K562 (cell line): ENCODE measurements around the gene EFCAB7. TPM values are rescaled to one million over a fixed set of nuclear protein-coding genes. Genes with fewer than 3 reads are reported as not detected.

ENCODE experiments used
- ASH1L ChIP-seq: fragments of 450-650 bp; IDR thresholded peaks from 2 replicates; pipeline ENCODE4 v1.6.1; 2018; ENCODE audit warnings: borderline replicate concordance, mild to moderate bottlenecking, low read depth; ENCODE audit not compliant: partially characterized antibody
- BACH1 ChIP-seq: fragments of 200-800 bp; sonication (Bioruptor generic); IDR thresholded peaks from 2 replicates; pipeline ENCODE4 v1.6.1; 2016; ENCODE audit warnings: missing genetic modification characterization, missing compliant biosample characterization
- CCAR2 ChIP-seq: fragments of 200-400 bp; formaldehyde crosslinking; IDR thresholded peaks from 2 replicates; pipeline ENCODE4 v1.6.1; 2017; ENCODE audit warnings: mild to moderate bottlenecking, low read depth, low read length
- DACH1 ChIP-seq: fragments of 450-650 bp; IDR thresholded peaks from 2 replicates; pipeline ENCODE4 v1.6.1; 2018; ENCODE audit not compliant: partially characterized antibody
- DIDO1 ChIP-seq: fragments of 450-650 bp; IDR thresholded peaks from 2 replicates; pipeline ENCODE4 v1.6.1; 2016; ENCODE audit warnings: low read depth, missing biosample characterization, missing genetic modification characterization
- HDAC1 ChIP-seq, 2 experiments: fragments of 450-650 bp; IDR thresholded peaks; 2 replicates each; pipeline ENCODE4 v1.6.1; 2016 to 2017; ENCODE audit warnings: inconsistent platforms in 1 of 2, mild to moderate bottlenecking in 1 of 2, moderate library complexity in 1 of 2
- HDAC6 ChIP-seq: IDR thresholded peaks from 2 replicates; pipeline ENCODE4 v1.6.1; 2012; ENCODE audit warnings: low read depth, mild to moderate bottlenecking, control low read depth, inconsistent platforms, low read length, moderate library complexity
- HIVEP1 ChIP-seq: fragments of 250-450 bp; sonication (Bioruptor Pico); IDR thresholded peaks from 2 replicates; pipeline ENCODE4 v1.4.0; 2020; ENCODE audit warnings: mild to moderate bottlenecking
- IRF1 ChIP-seq: sonication (generic); formaldehyde crosslinking; IDR thresholded peaks from 2 replicates; pipeline ENCODE4 v1.8.0; 2022; ENCODE audit warnings: missing genetic modification reagents, mild to moderate bottlenecking, borderline replicate concordance
- KHSRP ChIP-seq: fragments of 450-650 bp; IDR thresholded peaks from 2 replicates; pipeline ENCODE4 v1.6.1; 2017
- KLF10 ChIP-seq: fragments of 250-450 bp; sonication (Bioruptor Pico); IDR thresholded peaks from 2 replicates; pipeline ENCODE4 v1.6.1; 2021; ENCODE audit warnings: matching md5 sums
- LEF1 ChIP-seq: fragments of 450-650 bp; IDR thresholded peaks from 2 replicates; pipeline ENCODE4 v1.6.1; 2016; ENCODE audit warnings: mild to moderate bottlenecking
- NUFIP1 ChIP-seq: fragments of 450-650 bp; IDR thresholded peaks from 2 replicates; pipeline ENCODE4 v1.6.1; 2018; ENCODE audit not compliant: partially characterized antibody
- SREBF2 ChIP-seq: sonication (generic); formaldehyde crosslinking; IDR thresholded peaks from 2 replicates; pipeline ENCODE4 v1.4.0; 2020; ENCODE audit warnings: mild to moderate bottlenecking, missing genetic modification reagents
- STAT5A ChIP-seq: IDR thresholded peaks from 2 replicates; pipeline ENCODE4 v1.6.1; 2012; ENCODE audit warnings: low read length, inconsistent platforms, borderline replicate concordance
- YBX1 ChIP-seq: fragments of 450-650 bp; IDR thresholded peaks from 2 replicates; pipeline ENCODE4 v1.7.1; 2016; ENCODE audit warnings: mild to moderate bottlenecking
- ZFP1 ChIP-seq: fragments of 450-650 bp; formaldehyde crosslinking; IDR thresholded peaks from 2 replicates; pipeline ENCODE4 v1.4.0; 2020; ENCODE audit warnings: mild to moderate bottlenecking, mixed read lengths
- ZFPM2 ChIP-seq: fragments of 250-450 bp; sonication (Bioruptor Pico); IDR thresholded peaks from 2 replicates; pipeline ENCODE4 v1.5.1; 2022; ENCODE audit warnings: mild to moderate bottlenecking
- ZNF140 ChIP-seq: fragments of 250-450 bp; sonication (Bioruptor Pico); IDR thresholded peaks from 2 replicates; pipeline ENCODE4 v1.8.0; 2021; ENCODE audit warnings: moderate library complexity, mild to moderate bottlenecking, inconsistent platforms
- ZNF561 ChIP-seq: fragments of 450-650 bp; formaldehyde crosslinking; conservative IDR thresholded peaks from 2 replicates; pipeline ENCODE4 v1.4.0; 2020; ENCODE audit warnings: mild to moderate bottlenecking, moderate library complexity
- ZNF583 ChIP-seq: fragments of 250-450 bp; sonication (Bioruptor Pico); IDR thresholded peaks from 2 replicates; pipeline ENCODE4 v1.4.0; 2020
- ZNF76 ChIP-seq: fragments of 250-450 bp; sonication (Bioruptor Pico); IDR thresholded peaks from 2 replicates; pipeline ENCODE4 v1.4.0; 2020; ENCODE audit warnings: mild to moderate bottlenecking, moderate library complexity, borderline replicate concordance
- polyA plus RNA-seq, 8 experiments: library from polyadenylated mRNA; depleted of rRNA in 4 of 8; stranded (reverse) in 5 of 8; unstranded in 3 of 8; fragments of >200 nt; fragmentation: Nextera tagmentation in 2 of 8; fragmentation: Illumina TruSeq in 1 of 8; extraction: Ambion mirVana in 2 of 8; extraction: Trizol in 1 of 8; gene quantifications; 2 replicates each; pipeline versions ENCODE4 v1.2.1 to v1.2.3, GENCODE V29; 2011 to 2014; ENCODE audit warnings: inconsistent platforms in 1 of 8, missing spikeins in 1 of 8
- total RNA-seq, 7 experiments: library from RNA; depleted of rRNA in 6 of 7; stranded (reverse); fragments of >200 nt in 6 of 7; fragmentation: Illumina TruSeq in 2 of 7; extraction: Trizol in 2 of 7; gene quantifications; 2 replicates each; pipeline versions ENCODE4 v1.2.1 to v1.2.3, GENCODE V29; 2011 to 2021; ENCODE audit warnings: low replicate concordance in 1 of 7
- TF ChIP-seq, protein P1 (sequence below), 3 experiments: fragments of 200-800 bp in 1 of 3; fragments of 250-450 bp in 1 of 3; fragments of 450-650 bp in 1 of 3; sonication (Bioruptor Pico) in 1 of 3; sonication (Bioruptor generic) in 1 of 3; formaldehyde crosslinking in 1 of 3; IDR thresholded peaks; 2 replicates each; pipeline versions ENCODE4 v1.6.1 to v1.8.0; 2016 to 2022; ENCODE audit warnings: mild to moderate bottlenecking in 2 of 3, missing genetic modification characterization in 2 of 3, missing compliant biosample characterization in 1 of 3, moderate library complexity in 1 of 3
- TF ChIP-seq, protein P2 (sequence below): fragments of 250-450 bp; sonication (Bioruptor Pico); IDR thresholded peaks from 2 replicates; pipeline ENCODE4 v1.4.0; 2020; ENCODE audit warnings: borderline replicate concordance

The EFCAB7 gene
- total and polyA plus RNA-seq, 9 of the 15 experiments (the other 6 are each of a cell fraction or from before 2014, with no cell fraction given): 3.2 to 7.6 (median 5.7) TPM

- no peak for TF ChIP-seq ZNF561 (CRISPR knock-in tag)
- TF ChIP-seq NUFIP1: no peak
- TF ChIP-seq, protein P1, sequence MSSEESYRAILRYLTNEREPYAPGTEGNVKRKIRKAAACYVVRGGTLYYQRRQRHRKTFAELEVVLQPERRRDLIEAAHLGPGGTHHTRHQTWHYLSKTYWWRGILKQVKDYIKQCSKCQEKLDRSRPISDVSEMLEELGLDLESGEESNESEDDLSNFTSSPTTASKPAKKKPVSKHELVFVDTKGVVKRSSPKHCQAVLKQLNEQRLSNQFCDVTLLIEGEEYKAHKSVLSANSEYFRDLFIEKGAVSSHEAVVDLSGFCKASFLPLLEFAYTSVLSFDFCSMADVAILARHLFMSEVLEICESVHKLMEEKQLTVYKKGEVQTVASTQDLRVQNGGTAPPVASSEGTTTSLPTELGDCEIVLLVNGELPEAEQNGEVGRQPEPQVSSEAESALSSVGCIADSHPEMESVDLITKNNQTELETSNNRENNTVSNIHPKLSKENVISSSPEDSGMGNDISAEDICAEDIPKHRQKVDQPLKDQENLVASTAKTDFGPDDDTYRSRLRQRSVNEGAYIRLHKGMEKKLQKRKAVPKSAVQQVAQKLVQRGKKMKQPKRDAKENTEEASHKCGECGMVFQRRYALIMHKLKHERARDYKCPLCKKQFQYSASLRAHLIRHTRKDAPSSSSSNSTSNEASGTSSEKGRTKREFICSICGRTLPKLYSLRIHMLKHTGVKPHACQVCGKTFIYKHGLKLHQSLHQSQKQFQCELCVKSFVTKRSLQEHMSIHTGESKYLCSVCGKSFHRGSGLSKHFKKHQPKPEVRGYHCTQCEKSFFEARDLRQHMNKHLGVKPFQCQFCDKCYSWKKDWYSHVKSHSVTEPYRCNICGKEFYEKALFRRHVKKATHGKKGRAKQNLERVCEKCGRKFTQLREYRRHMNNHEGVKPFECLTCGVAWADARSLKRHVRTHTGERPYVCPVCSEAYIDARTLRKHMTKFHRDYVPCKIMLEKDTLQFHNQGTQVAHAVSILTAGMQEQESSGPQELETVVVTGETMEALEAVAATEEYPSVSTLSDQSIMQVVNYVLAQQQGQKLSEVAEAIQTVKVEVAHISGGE (CRISPR knock-in tag; IDR thresholded peaks at IDR 0.05): peak; percentile 98 to 99 (median 99)
- TF ChIP-seq HIVEP1 (CRISPR knock-in tag): 0 out of 2 replicates have a peak, but pooled peaks have one; percentile 44
- TF ChIP-seq ZNF583 (CRISPR knock-in tag): peak; percentile 80; the same call in 1 of the 2 replicates
- TF ChIP-seq, protein P2, sequence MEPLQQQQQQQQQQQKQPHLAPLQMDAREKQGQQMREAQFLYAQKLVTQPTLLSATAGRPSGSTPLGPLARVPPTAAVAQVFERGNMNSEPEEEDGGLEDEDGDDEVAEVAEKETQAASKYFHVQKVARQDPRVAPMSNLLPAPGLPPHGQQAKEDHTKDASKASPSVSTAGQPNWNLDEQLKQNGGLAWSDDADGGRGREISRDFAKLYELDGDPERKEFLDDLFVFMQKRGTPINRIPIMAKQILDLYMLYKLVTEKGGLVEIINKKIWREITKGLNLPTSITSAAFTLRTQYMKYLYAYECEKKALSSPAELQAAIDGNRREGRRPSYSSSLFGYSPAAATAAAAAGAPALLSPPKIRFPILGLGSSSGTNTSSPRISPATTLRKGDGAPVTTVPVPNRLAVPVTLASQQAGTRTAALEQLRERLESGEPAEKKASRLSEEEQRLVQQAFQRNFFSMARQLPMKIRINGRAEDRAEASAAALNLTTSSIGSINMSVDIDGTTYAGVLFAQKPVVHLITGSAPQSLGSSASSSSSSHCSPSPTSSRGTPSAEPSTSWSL (CRISPR knock-in tag): no peak
- no peak for TF ChIP-seq BACH1
- no peak for TF ChIP-seq ZNF140 (CRISPR knock-in tag)
- no peak for TF ChIP-seq SREBF2
- 0 out of 2 replicates have a peak, but pooled peaks have one; percentile 77 for TF ChIP-seq CCAR2
- peak; percentile 23; the same call in 1 of the 2 replicates for TF ChIP-seq STAT5A
- peak; percentile 81 for TF ChIP-seq LEF1
- TF ChIP-seq YBX1: no peak
- peak; percentile 99 for TF ChIP-seq DIDO1 (tag)
- TF ChIP-seq ZFPM2: no peak
- TF ChIP-seq HDAC1 (IDR thresholded peaks at IDR 0.05): peak; percentile 24 to 92; a peak in 3 of 4 replicates
- TF ChIP-seq ASH1L: peak; percentile 50
- no peak for TF ChIP-seq IRF1 (CRISPR knock-in tag)
- no peak for TF ChIP-seq ZFP1 (CRISPR knock-in tag)
- TF ChIP-seq HDAC6: no peak
- peak; percentile 78 for TF ChIP-seq DACH1
- no peak for TF ChIP-seq ZNF76 (CRISPR knock-in tag)
- no peak for TF ChIP-seq KHSRP
- no peak for TF ChIP-seq KLF10 (CRISPR knock-in tag)
Measured at GRCh38 chr1:63522891-63523728, at the start of gene EFCAB7, which contains the start of gene ITGB3BP (continued).
